ENCODE measurements around the gene MTF1.

The MTF1 gene

DNA sequence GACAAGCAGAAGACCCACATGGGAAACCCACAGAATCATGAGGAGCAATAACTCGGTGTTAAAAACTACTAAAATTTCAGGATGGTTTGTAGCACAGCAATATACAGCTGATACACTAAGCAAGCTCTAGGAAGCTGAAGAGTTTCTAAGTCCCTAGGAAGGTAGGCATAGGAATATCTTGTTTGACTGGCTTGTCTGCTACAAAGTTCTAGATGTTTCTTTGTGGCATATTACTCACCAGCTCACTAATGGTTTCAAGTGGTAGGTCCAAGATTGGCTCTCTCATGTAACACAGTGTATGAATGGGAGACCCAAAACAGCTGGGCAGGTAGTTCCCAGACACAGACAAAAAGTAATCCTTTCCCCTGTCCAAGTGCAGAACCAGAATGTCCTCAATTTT lies 13.3 kb upstream of the MTF1 start:
- TF ChIP-seq, protein P1, sequence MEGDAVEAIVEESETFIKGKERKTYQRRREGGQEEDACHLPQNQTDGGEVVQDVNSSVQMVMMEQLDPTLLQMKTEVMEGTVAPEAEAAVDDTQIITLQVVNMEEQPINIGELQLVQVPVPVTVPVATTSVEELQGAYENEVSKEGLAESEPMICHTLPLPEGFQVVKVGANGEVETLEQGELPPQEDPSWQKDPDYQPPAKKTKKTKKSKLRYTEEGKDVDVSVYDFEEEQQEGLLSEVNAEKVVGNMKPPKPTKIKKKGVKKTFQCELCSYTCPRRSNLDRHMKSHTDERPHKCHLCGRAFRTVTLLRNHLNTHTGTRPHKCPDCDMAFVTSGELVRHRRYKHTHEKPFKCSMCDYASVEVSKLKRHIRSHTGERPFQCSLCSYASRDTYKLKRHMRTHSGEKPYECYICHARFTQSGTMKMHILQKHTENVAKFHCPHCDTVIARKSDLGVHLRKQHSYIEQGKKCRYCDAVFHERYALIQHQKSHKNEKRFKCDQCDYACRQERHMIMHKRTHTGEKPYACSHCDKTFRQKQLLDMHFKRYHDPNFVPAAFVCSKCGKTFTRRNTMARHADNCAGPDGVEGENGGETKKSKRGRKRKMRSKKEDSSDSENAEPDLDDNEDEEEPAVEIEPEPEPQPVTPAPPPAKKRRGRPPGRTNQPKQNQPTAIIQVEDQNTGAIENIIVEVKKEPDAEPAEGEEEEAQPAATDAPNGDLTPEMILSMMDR (IDR thresholded peaks at IDR 0.05; ENCODE audit: insufficient read depth, low read length, poor library complexity, severe bottlenecking) = no peak
- Histone ChIP-seq H3K27me3 (replicated peaks; ENCODE audit: control insufficient read depth, insufficient read depth, low read length) (no peaks in the 10 kb centered on the region), H3K4me3 (replicated peaks; ENCODE audit: low read depth, low read length) (no peak overlapping the region), H3K36me3 (ENCODE audit: control insufficient read depth, insufficient read depth, low read length) (peaks cover 22% of the 10 kb centered on the region)
- no peak for DNase-seq (ENCODE audit: extremely low read depth, insufficient read length)

DNA sequence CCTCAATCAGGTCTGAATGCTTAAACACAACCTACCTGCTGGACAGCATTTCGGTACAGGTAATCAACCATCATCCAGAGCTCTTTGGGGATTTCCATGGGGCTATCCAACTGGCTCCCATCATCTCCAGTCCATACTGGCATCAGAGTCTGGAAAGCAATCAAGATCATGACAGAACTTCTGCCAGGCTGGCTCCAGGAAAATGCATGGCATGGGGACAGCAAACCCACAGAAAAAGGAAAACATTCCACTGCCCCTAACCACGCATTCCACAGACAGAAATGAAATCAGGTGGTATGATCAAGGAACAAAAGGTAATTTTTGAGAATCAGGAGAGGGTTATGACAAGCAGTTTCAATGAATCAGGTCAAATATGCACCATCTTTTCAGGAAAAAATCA lies 9.1 kb upstream of the MTF1 start:
- Histone ChIP-seq H3K27me3 (replicated peaks; ENCODE audit: control insufficient read depth, insufficient read depth, low read length) (no peaks in the 10 kb centered on the region), H3K4me3 (replicated peaks; ENCODE audit: low read depth, low read length) (no peak overlapping the region), H3K36me3 (ENCODE audit: control insufficient read depth, insufficient read depth, low read length) (peaks cover 22% of the 10 kb centered on the region)
- DNase-seq (ENCODE audit: extremely low read depth, insufficient read length) = no peak
- TF ChIP-seq, protein P1 (IDR thresholded peaks at IDR 0.05; ENCODE audit: insufficient read depth, low read length, poor library complexity, severe bottlenecking) = no peak

DNA sequence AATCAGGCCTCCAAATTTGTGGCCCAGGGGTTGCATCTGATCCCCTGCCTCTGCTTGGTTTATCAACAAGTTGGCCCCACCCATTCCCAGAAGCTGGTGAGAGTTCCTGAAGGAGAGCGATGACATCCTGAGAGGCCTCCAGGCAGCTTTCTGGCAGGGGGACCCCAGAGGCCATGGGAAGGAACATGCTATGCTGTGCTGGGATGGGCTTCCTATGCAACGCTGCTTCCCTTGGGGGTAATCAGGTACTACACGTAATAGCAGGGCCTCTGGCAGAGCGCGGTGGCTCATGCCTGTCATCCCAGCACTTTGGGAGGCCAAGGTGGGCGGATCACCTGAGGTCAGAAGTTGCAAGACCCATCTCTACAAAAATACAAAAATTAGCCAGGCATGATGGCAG lies 8.4 kb upstream of the MTF1 start:
- peaks cover 24% of the 10 kb centered on the region for H3K36me3 ChIP-seq (ENCODE audit: control insufficient read depth, insufficient read depth, low read length)
- DNase-seq (ENCODE audit: extremely low read depth, insufficient read length) = no peak
- TF ChIP-seq, protein P1 (IDR thresholded peaks at IDR 0.05; ENCODE audit: insufficient read depth, low read length, poor library complexity, severe bottlenecking) = no peak
- no peak overlapping the region for H3K4me3 ChIP-seq (replicated peaks; ENCODE audit: low read depth, low read length)
- H3K27me3 ChIP-seq (replicated peaks; ENCODE audit: control insufficient read depth, insufficient read depth, low read length) = no peaks in the 10 kb centered on the region

DNA sequence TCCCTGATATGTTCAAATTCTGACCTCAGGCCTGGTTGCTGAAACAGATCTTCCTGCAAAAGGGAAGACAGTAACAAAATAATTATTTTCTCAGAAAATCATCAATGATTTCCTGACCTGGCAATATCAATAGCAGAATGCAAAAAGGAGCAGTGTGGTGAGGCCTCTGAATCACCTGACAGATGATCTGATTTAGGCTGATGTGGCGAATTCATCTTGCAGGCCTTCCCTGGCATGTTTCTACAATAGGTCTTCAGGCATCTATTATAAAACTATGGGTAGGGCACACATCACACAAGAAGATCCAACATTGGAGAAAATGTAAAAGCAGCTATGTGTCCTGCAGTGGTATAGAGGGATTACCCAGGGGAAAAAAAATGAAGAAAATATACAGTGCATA lies 7.1 kb upstream of the MTF1 start:
- no peaks in the 10 kb centered on the region for H3K27me3 ChIP-seq (replicated peaks; ENCODE audit: control insufficient read depth, insufficient read depth, low read length)
- TF ChIP-seq, protein P1 (IDR thresholded peaks at IDR 0.05; ENCODE audit: insufficient read depth, low read length, poor library complexity, severe bottlenecking) = no peak
- H3K4me3 ChIP-seq (replicated peaks; ENCODE audit: low read depth, low read length) = no peak overlapping the region
- peaks cover 23% of the 10 kb centered on the region for H3K36me3 ChIP-seq (ENCODE audit: control insufficient read depth, insufficient read depth, low read length)
- DNase-seq (ENCODE audit: extremely low read depth, insufficient read length) = no peak

DNA sequence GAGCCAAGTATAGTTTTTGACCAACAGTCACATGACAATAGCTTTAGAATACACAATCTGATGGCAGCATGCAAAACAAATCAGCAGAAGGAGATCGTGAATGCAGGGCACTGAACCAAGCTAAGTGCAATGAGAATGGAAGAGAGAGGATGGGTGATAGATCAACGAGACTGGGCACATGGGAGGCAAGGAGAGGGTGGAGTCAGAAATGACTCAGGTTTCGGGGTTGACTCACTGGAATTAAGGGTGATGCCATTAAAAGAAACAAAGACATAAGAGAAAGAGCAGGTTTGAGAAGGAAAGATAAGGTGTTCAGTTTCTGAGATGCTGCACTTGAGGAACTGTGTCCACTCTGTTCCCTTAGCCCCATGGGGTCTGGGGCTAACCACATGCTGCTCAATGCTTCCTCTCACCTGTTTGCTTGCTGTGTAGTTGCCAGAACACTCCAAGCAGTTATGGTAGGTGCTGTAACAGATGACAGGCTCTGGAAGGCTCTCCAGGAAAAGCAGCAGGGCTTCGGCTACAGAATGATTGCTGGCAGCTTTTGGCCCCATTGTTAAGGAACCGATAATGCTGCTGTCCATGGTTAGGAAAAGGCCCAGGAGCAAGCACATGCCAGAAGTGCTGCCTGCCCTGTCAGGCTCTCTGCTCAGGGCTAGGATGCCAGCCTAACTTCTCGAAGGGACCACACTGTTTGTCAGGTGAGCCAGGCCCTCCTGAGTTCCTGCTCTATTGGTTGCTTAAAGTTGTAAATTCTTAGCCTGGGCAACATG lies 6.1 kb upstream of the MTF1 start:
- TF ChIP-seq, protein P1 (IDR thresholded peaks at IDR 0.05; ENCODE audit: insufficient read depth, low read length, poor library complexity, severe bottlenecking) = no peak
- DNase-seq (ENCODE audit: extremely low read depth, insufficient read length) = no peak
- Histone ChIP-seq H3K27me3 (replicated peaks; ENCODE audit: control insufficient read depth, insufficient read depth, low read length) (no peaks in the 10 kb centered on the region), H3K36me3 (ENCODE audit: control insufficient read depth, insufficient read depth, low read length) (peaks cover 25% of the 10 kb centered on the region), H3K4me3 (replicated peaks; ENCODE audit: low read depth, low read length) (no peak overlapping the region)
